Prostate gland (tissue), 2 donors: Measurements from ENCODE around the gene AFF3.

Experiments used
- POLR2A ChIP-seq: fragments of 450-650 bp; IDR thresholded peaks from one replicate; pipeline ENCODE4 v1.6.1; 2016; ENCODE audit warnings: antibody characterized with exemption, mild to moderate bottlenecking
- POLR2AphosphoS5 ChIP-seq: sonication (generic); formaldehyde crosslinking; IDR thresholded peaks from one replicate; pipeline ENCODE4 v1.6.1; 2017; ENCODE audit warnings: antibody characterized with exemption
- TF ChIP-seq, protein P1 (sequence below), 4 experiments: fragments of 200-600 bp in 2 of 4; fragments of 450-650 bp in 2 of 4; sonication (generic) in 2 of 4; IDR thresholded peaks; 1 replicate in 3 of 4; 2 replicates in 1 of 4; pipeline ENCODE4 v1.5.1; 2016 to 2019; ENCODE audit warnings: antibody characterized with exemption in 4 of 4, mild to moderate bottlenecking in 2 of 4, moderate library complexity in 2 of 4

DNA sequence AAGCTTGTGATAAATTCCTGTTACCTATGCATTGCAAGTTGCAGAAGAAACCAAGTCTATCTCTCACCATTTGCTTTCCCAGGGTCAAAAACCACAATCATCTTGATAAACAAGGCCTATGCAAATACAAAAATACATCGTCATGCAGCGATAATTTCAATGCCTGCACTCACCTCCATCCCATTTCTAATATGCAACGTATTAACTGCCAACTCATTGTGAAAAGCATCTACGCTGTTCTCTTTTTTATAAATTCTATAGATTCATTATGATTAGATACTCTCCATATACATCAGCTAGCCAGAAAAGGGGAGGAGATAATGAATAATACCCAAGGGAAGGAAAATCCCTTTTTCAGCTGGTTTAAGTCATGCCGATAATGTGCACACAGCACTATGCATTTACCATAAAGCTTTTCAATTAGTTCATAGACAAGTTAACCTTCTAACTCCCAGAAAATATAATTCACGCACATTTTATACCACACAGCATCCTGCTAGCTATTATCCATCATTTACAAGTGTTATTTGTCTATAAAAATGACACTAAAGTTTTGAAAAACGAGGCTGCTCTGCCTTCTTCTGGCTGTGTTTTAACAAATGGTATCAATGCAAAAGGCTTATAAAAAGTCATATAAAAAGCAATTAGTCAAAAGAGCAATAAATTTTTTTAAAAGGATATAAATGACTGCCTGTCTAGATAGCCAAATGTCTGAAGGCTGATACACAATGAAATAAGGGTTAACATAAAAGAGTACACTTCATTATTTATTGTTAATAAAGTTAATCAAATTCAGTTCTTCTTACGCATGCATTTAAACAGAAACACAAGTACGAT, 77.6 kb downstream of the AFF3 start:
- TF ChIP-seq POLR2AphosphoS5: no peak
- TF ChIP-seq, protein P1, sequence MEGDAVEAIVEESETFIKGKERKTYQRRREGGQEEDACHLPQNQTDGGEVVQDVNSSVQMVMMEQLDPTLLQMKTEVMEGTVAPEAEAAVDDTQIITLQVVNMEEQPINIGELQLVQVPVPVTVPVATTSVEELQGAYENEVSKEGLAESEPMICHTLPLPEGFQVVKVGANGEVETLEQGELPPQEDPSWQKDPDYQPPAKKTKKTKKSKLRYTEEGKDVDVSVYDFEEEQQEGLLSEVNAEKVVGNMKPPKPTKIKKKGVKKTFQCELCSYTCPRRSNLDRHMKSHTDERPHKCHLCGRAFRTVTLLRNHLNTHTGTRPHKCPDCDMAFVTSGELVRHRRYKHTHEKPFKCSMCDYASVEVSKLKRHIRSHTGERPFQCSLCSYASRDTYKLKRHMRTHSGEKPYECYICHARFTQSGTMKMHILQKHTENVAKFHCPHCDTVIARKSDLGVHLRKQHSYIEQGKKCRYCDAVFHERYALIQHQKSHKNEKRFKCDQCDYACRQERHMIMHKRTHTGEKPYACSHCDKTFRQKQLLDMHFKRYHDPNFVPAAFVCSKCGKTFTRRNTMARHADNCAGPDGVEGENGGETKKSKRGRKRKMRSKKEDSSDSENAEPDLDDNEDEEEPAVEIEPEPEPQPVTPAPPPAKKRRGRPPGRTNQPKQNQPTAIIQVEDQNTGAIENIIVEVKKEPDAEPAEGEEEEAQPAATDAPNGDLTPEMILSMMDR (IDR thresholded peaks at IDR 0.05): no peak
- no peak for TF ChIP-seq POLR2A
